ENCODE data around the gene FETUB. TPM values are rescaled to one million over a fixed set of nuclear protein-coding genes. Genes with fewer than 3 reads are reported as not detected.

The FETUB gene
- total RNA-seq, result not detected in 2 replicates

GRCh38 chr3:186639778-186640472 is at the start of gene FETUB:
Gene FETUB (plus strand): TSS chr3:186640399. CDS start chr3:186640461, 62 bp downstream.

GRCh38 chr3:186612721-186613636 is 27.2 kb upstream of the FETUB start, which contains the start of gene AHSG:
Gene AHSG (plus strand): TSS chr3:186613060. CDS start chr3:186613142, 82 bp downstream.

GRCh38 chr3:186665625-186666188 is 25.5 kb downstream of the FETUB start, which contains the start of gene HRG:
Gene HRG (plus strand): TSS chr3:186666014. CDS start chr3:186666032, 18 bp downstream.

Other genes starting within 250 kb of the FETUB start
- 0.70 and 1.1 TPM in 2 replicates for gene CRYGS, start 96.0 kb upstream of the FETUB start, total RNA-seq
- 9.4 and 10.3 TPM in 2 replicates for gene TBCCD1, start 73.1 kb upstream of the FETUB start, total RNA-seq
- gene DNAJB11, start 69.7 kb upstream of the FETUB start, total RNA-seq, result 38.6 and 54.4 TPM in 2 replicates
- gene AHSG, start 27.3 kb upstream of the FETUB start, total RNA-seq, result not detected in 2 replicates
- not detected in 2 replicates for gene HRG, start 25.6 kb downstream of the FETUB start, total RNA-seq
- gene KNG1, start 77.0 kb downstream of the FETUB start, total RNA-seq, result not detected in 2 replicates
- gene EIF4A2, start 143.2 kb downstream of the FETUB start, total RNA-seq, result 267 and 306 TPM in 2 replicates
- 11.7 and 12.3 TPM in 2 replicates for gene RFC4, start 166.1 kb downstream of the FETUB start, total RNA-seq
- gene ADIPOQ, start 202.3 kb downstream of the FETUB start, total RNA-seq, result under 0.01 TPM in 1 of 2 replicates, not detected in the other

Measured in pericardium fibroblast (primary cell).